ENCODE data around the gene AMN1. TPM values are rescaled to one million over a fixed set of nuclear protein-coding genes. Genes with fewer than 3 reads are reported as not detected.
A peak's percentile ranks its signal among the peaks of the same experiment; 100 is the strongest.
"Not testable (repeated sequence)": the region's sequence is repeated elsewhere in the genome, so short reads cannot be mapped to it uniquely, and the experiment has no call there.

AMN1 gene
- 10 to 100 TPM; 29.2 to 59.1 (median 37.0) TPM for polyA plus RNA-seq (ENCODE audit: low read depth in 6 of 6)

GRCh38 chr12:31728917-31729640 lies at the start of gene AMN1:
TSS of gene AMN1 (minus strand) at chr12:31729021. CDS start at chr12:31729008, 13 bp downstream.
- H3K27me3 Mint-ChIP-seq, result no peaks in the 10 kb centered on the region
- peaks cover 10 to 15% of the 10 kb centered on the region in 2 donors for H3K36me3 Mint-ChIP-seq
- H3K4me1 Mint-ChIP-seq, result peaks cover 30 to 74% (median 53%) of the 10 kb centered on the region in 3 donors
- peak; percentile 87 to 90 for ATAC-seq (ENCODE audit: low read depth in 2 of 2)
- peak within 1 kb of the TSS; percentile 96 to 99 (median 98) for H3K27ac Mint-ChIP-seq
- peak within 1 kb of the TSS; percentile 99 to 100 (median 100) for H3K4me3 Mint-ChIP-seq
- peaks cover 3 to 19% (median 10%) of the 10 kb centered on the region in 7 donors for H3K9me3 Mint-ChIP-seq
- peak; percentile 100 for DNase-seq

- peaks cover 16 to 36% (median 22%) of the 10 kb centered on the region in 3 donors for H3K4me1 Mint-ChIP-seq
- peaks cover 0 to 2% (median 0%) of the 10 kb centered on the region in 7 donors for H3K9me3 Mint-ChIP-seq
- H3K27ac Mint-ChIP-seq, result peak overlapping the region in 4 of 6 donors; percentile 36 to 84 (median 64)
- no peaks in the 10 kb centered on the region for H3K36me3 Mint-ChIP-seq
- no peaks in the 10 kb centered on the region for H3K27me3 Mint-ChIP-seq
- DNase-seq (peak; percentile 15), ATAC-seq (ENCODE audit: low read depth in 2 of 2) (peak; percentile 79 to 80)
- H3K4me3 Mint-ChIP-seq, result peak overlapping the region in 2 of 8 donors; percentile 27 to 57
Observed at GRCh38 chr12:31773867-31774266, 45.0 kb upstream of the AMN1 start.

GRCh38 chr12:31773223-31773750 lies 44.5 kb upstream of the AMN1 start:
- ATAC-seq (ENCODE audit: low read depth in 2 of 2), result no peak
- H3K4me3 Mint-ChIP-seq, result no peak overlapping the region
- no peaks in the 10 kb centered on the region for H3K36me3 Mint-ChIP-seq

GRCh38 chr12:31772685-31773222 lies 43.9 kb upstream of the AMN1 start:
- peak overlapping the region in 3 of 6 donors; percentile 13 to 52 (median 41) for H3K27ac Mint-ChIP-seq

More at GRCh38 chr12:31773223-31773750, 44.5 kb upstream of the AMN1 start:
- Mint-ChIP-seq H3K4me1 (peaks cover 12 to 32% (median 24%) of the 10 kb centered on the region in 3 donors), H3K9me3 (peaks cover 0 to 2% (median 0%) of the 10 kb centered on the region in 7 donors), H3K27me3 (no peaks in the 10 kb centered on the region), H3K27ac (peak overlapping the region in 3 of 6 donors; percentile 36 to 84 (median 41))
- no peak for DNase-seq

GRCh38 chr12:31772186-31772585 lies 43.4 kb upstream of the AMN1 start:
- DNase-seq, result no peak
- no peaks in the 10 kb centered on the region for H3K36me3 Mint-ChIP-seq

More at GRCh38 chr12:31772685-31773222, 43.9 kb upstream of the AMN1 start:
- Mint-ChIP-seq H3K4me1 (peaks cover 15 to 35% (median 30%) of the 10 kb centered on the region in 3 donors), H3K9me3 (peaks cover 0 to 2% (median 0%) of the 10 kb centered on the region in 7 donors), H3K27me3 (no peaks in the 10 kb centered on the region), H3K36me3 (no peaks in the 10 kb centered on the region), H3K4me3 (no peak overlapping the region)
- no peak for ATAC-seq (ENCODE audit: low read depth in 2 of 2)
- DNase-seq, result no peak

GRCh38 chr12:31768046-31768445 lies 39.2 kb upstream of the AMN1 start:
- Mint-ChIP-seq H3K27me3 (no peaks in the 10 kb centered on the region), H3K9me3 (peaks cover 0 to 2% (median 0%) of the 10 kb centered on the region in 7 donors), H3K36me3 (no peaks in the 10 kb centered on the region), H3K4me1 (peaks cover 10 to 27% (median 24%) of the 10 kb centered on the region in 3 donors), H3K4me3 (no peak overlapping the region), H3K27ac (peak overlapping the region in 3 of 6 donors; percentile 21 to 87 (median 67))
- ATAC-seq (ENCODE audit: low read depth in 2 of 2) (no peak), DNase-seq (no peak)

More at GRCh38 chr12:31772186-31772585, 43.4 kb upstream of the AMN1 start:
- Mint-ChIP-seq H3K27me3 (no peaks in the 10 kb centered on the region), H3K4me3 (no peak overlapping the region), H3K27ac (peak overlapping the region in 3 of 6 donors; percentile 8 to 58 (median 43)), H3K4me1 (peaks cover 19 to 40% (median 35%) of the 10 kb centered on the region in 3 donors), H3K9me3 (peaks cover 0 to 2% (median 0%) of the 10 kb centered on the region in 7 donors)
- ATAC-seq (ENCODE audit: low read depth in 2 of 2), result no peak

GRCh38 chr12:31765931-31766330 lies 37.1 kb upstream of the AMN1 start:
- no peak overlapping the region for H3K4me3 Mint-ChIP-seq
- H3K9me3 Mint-ChIP-seq, result peaks cover 0 to 2% (median 0%) of the 10 kb centered on the region in 7 donors
- no peak for DNase-seq
- no peak for ATAC-seq (ENCODE audit: low read depth in 2 of 2)
- H3K36me3 Mint-ChIP-seq, result no peaks in the 10 kb centered on the region
- H3K4me1 Mint-ChIP-seq, result peaks cover 11 to 20% (median 17%) of the 10 kb centered on the region in 3 donors
- H3K27me3 Mint-ChIP-seq, result no peaks in the 10 kb centered on the region
- H3K27ac Mint-ChIP-seq, result peak overlapping the region in 2 of 6 donors; percentile 44 to 75

- Mint-ChIP-seq H3K27ac (peak overlapping the region in 5 of 6 donors; percentile 7 to 83 (median 40)), H3K4me1 (peaks cover 19 to 41% (median 21%) of the 10 kb centered on the region in 3 donors), H3K4me3 (peak overlapping the region in 1 of 8 donors; percentile 61), H3K9me3 (no peaks in the 10 kb centered on the region), H3K36me3 (no peaks in the 10 kb centered on the region), H3K27me3 (no peaks in the 10 kb centered on the region)
- ATAC-seq (ENCODE audit: low read depth in 2 of 2) (no peak), DNase-seq (no peak)
Observed at GRCh38 chr12:31759632-31760459, 31.0 kb upstream of the AMN1 start.

- Mint-ChIP-seq H3K4me1 (peaks cover 19 to 41% (median 21%) of the 10 kb centered on the region in 3 donors), H3K27ac (peak overlapping the region in 5 of 6 donors; percentile 59 to 75 (median 67))
- ATAC-seq (ENCODE audit: low read depth in 2 of 2); DNase-seq; H3K27me3 Mint-ChIP-seq; H3K9me3 Mint-ChIP-seq; H3K4me3 Mint-ChIP-seq; H3K36me3 Mint-ChIP-seq: not testable (repeated sequence)
Observed at GRCh38 chr12:31758297-31758696, 29.5 kb upstream of the AMN1 start.

- no peaks in the 10 kb centered on the region for H3K36me3 Mint-ChIP-seq
- no peaks in the 10 kb centered on the region for H3K27me3 Mint-ChIP-seq
- peak overlapping the region in 1 of 6 donors; percentile 34 for H3K27ac Mint-ChIP-seq
- H3K4me3 Mint-ChIP-seq, result no peak overlapping the region
- no peaks in the 10 kb centered on the region for H3K9me3 Mint-ChIP-seq
- DNase-seq (no peak), ATAC-seq (ENCODE audit: low read depth in 2 of 2) (no peak)
- peaks cover 25 to 48% (median 26%) of the 10 kb centered on the region in 3 donors for H3K4me1 Mint-ChIP-seq
Observed at GRCh38 chr12:31756977-31757420, 28.2 kb upstream of the AMN1 start.

- Mint-ChIP-seq H3K4me1 (peaks cover 34 to 58% (median 39%) of the 10 kb centered on the region in 3 donors), H3K9me3 (peaks cover 0 to 15% (median 8%) of the 10 kb centered on the region in 7 donors), H3K36me3 (peaks cover 3 to 10% of the 10 kb centered on the region in 2 donors), H3K27ac (peak overlapping the region in 5 of 6 donors; percentile 26 to 83 (median 60)), H3K4me3 (peak overlapping the region in 6 of 8 donors; percentile 48 to 78 (median 62)), H3K27me3 (no peaks in the 10 kb centered on the region)
- ATAC-seq (ENCODE audit: low read depth in 2 of 2) (no peak), DNase-seq (no peak)
Observed at GRCh38 chr12:31752450-31752849, 23.6 kb upstream of the AMN1 start.

- Mint-ChIP-seq H3K27me3 (no peaks in the 10 kb centered on the region), H3K9me3 (peaks cover 0 to 15% (median 8%) of the 10 kb centered on the region in 7 donors), H3K4me3 (peak overlapping the region in 5 of 8 donors; percentile 16 to 80 (median 26)), H3K4me1 (peaks cover 43 to 64% (median 45%) of the 10 kb centered on the region in 3 donors), H3K27ac (peak overlapping the region in 4 of 6 donors; percentile 45 to 93 (median 92)), H3K36me3 (peaks cover 3 to 10% of the 10 kb centered on the region in 2 donors)
- DNase-seq, result no peak
- ATAC-seq (ENCODE audit: low read depth in 2 of 2), result no peak
Observed at GRCh38 chr12:31751085-31751484, 22.3 kb upstream of the AMN1 start.

Measured in naive B cell (primary cell).